OCI-LY7 (cell line): Measurements from ENCODE around the gene CYP2D6.
"Not testable (repeated sequence)": the region's sequence is repeated elsewhere in the genome, so short reads cannot be mapped to it uniquely, and the experiment has no call there.

Experiments
- EZH2phosphoT487 ChIP-seq: fragments of 200-600 bp; sonication (generic); IDR thresholded peaks from 2 replicates; pipeline ENCODE4 v1.6.1; 2018; ENCODE audit warnings: low read depth, borderline replicate concordance, mild to moderate bottlenecking, mixed run types, antibody characterized with exemption, low read length, moderate library complexity, mixed read lengths
- TF ChIP-seq, protein P1 (sequence below): fragments of 200-600 bp; sonication (generic); conservative IDR thresholded peaks from 2 replicates; pipeline ENCODE4 v1.5.1; 2014; ENCODE audit warnings: mild to moderate bottlenecking, antibody characterized with exemption, low read length, moderate library complexity, mixed read lengths

DNA sequence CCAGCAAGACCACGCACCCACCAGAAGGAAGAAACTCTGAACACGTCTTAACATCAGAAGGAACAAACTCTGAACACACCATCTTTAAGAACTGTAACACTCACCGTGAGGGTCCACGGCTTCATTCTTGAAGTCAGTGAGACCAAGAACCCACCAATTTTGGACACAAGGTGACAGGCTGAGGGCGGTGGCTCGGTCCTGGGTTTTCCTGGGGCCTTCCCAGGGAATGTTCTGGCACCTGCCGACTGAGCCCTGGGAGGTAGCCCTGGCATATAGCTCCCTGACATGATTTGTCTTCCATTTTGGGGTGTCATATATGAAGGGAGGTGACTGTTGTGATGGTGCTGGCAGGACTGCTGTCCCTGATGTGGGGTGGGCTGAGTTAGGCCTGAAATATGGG is 8.9 kb upstream of the CYP2D6 start:
- TF ChIP-seq, protein P1, sequence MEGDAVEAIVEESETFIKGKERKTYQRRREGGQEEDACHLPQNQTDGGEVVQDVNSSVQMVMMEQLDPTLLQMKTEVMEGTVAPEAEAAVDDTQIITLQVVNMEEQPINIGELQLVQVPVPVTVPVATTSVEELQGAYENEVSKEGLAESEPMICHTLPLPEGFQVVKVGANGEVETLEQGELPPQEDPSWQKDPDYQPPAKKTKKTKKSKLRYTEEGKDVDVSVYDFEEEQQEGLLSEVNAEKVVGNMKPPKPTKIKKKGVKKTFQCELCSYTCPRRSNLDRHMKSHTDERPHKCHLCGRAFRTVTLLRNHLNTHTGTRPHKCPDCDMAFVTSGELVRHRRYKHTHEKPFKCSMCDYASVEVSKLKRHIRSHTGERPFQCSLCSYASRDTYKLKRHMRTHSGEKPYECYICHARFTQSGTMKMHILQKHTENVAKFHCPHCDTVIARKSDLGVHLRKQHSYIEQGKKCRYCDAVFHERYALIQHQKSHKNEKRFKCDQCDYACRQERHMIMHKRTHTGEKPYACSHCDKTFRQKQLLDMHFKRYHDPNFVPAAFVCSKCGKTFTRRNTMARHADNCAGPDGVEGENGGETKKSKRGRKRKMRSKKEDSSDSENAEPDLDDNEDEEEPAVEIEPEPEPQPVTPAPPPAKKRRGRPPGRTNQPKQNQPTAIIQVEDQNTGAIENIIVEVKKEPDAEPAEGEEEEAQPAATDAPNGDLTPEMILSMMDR: not testable (repeated sequence)
- not testable (repeated sequence) for TF ChIP-seq EZH2phosphoT487
